ENCODE measurements around the gene CD72. TPM values are rescaled to one million over a fixed set of nuclear protein-coding genes. Genes with fewer than 3 reads are reported as not detected.

Gene CD72
- total RNA-seq, 1 donor from 2014 or later, result 1.7 TPM

DNA sequence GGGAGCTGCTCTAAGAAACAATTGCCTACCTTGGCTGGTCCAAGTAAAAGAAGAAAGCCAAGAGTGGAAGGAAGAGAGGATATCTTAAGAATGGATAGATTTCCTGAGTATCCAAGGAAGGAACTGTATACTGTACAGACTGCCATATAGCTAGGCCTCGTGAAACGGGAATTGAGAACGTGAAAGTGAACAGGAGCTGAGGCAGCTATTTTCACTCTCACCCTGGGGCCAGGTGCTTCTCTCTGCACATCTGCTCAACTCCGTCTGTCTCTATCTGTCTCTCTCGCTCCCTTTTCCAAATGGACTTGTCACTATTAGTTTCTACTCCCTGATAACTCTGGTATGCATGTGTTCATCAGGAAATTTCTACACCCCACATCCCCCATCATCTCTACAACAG, 49.0 kb downstream of the CD72 start:
- Histone ChIP-seq H3K4me3 (ENCODE audit: low read depth, low read length) (no peak overlapping the region), H3K27me3 (ENCODE audit: control insufficient read depth, insufficient read depth, low read length) (no peaks in the 10 kb centered on the region), H3K36me3 (ENCODE audit: control insufficient read depth, insufficient read depth, low read length) (no peaks in the 10 kb centered on the region)
- no peak for DNase-seq (ENCODE audit: low read depth)
- TF ChIP-seq, protein P1, sequence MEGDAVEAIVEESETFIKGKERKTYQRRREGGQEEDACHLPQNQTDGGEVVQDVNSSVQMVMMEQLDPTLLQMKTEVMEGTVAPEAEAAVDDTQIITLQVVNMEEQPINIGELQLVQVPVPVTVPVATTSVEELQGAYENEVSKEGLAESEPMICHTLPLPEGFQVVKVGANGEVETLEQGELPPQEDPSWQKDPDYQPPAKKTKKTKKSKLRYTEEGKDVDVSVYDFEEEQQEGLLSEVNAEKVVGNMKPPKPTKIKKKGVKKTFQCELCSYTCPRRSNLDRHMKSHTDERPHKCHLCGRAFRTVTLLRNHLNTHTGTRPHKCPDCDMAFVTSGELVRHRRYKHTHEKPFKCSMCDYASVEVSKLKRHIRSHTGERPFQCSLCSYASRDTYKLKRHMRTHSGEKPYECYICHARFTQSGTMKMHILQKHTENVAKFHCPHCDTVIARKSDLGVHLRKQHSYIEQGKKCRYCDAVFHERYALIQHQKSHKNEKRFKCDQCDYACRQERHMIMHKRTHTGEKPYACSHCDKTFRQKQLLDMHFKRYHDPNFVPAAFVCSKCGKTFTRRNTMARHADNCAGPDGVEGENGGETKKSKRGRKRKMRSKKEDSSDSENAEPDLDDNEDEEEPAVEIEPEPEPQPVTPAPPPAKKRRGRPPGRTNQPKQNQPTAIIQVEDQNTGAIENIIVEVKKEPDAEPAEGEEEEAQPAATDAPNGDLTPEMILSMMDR (IDR thresholded peaks at IDR 0.05; ENCODE audit: insufficient read depth, low read length, poor library complexity, severe bottlenecking), result no peak

DNA sequence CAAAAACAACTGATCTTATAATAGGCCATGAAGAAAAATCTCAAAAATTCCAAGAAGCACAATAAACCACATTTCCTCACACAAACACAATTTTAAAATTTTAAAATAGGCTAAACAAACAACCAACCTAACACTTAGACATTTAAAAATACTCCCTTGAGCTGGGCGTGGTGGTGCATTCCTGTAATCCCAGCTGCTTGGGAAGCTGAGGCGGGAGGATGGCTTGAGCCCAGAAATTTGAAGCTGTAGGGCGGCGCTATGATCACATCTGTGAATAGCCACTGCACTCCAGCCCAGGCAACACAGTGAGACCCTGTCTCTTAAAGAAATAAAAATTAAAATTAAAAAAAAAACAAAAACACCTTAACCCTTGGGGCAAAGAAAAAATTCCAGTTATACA, 50.0 kb downstream of the CD72 start:
- no peaks in the 10 kb centered on the region for H3K27me3 ChIP-seq (ENCODE audit: control insufficient read depth, insufficient read depth, low read length)
- TF ChIP-seq, protein P1 (IDR thresholded peaks at IDR 0.05; ENCODE audit: insufficient read depth, low read length, poor library complexity, severe bottlenecking), result no peak
- H3K36me3 ChIP-seq (ENCODE audit: control insufficient read depth, insufficient read depth, low read length), result no peaks in the 10 kb centered on the region

GRCh38 chr9:35566417-35566816, 51.8 kb downstream of the CD72 start:
- DNase-seq (ENCODE audit: low read depth), result no peak
- H3K4me3 ChIP-seq (ENCODE audit: low read depth, low read length), result no peak overlapping the region
- TF ChIP-seq, protein P1 (IDR thresholded peaks at IDR 0.05; ENCODE audit: insufficient read depth, low read length, poor library complexity, severe bottlenecking), result no peak
- H3K27me3 ChIP-seq (ENCODE audit: control insufficient read depth, insufficient read depth, low read length), result no peaks in the 10 kb centered on the region
- peaks cover 1% of the 10 kb centered on the region for H3K36me3 ChIP-seq (ENCODE audit: control insufficient read depth, insufficient read depth, low read length)

More for the DNA sequence above, 50.0 kb downstream of the CD72 start:
- DNase-seq (ENCODE audit: low read depth), result no peak
- H3K4me3 ChIP-seq (ENCODE audit: low read depth, low read length), result no peak overlapping the region

DNA sequence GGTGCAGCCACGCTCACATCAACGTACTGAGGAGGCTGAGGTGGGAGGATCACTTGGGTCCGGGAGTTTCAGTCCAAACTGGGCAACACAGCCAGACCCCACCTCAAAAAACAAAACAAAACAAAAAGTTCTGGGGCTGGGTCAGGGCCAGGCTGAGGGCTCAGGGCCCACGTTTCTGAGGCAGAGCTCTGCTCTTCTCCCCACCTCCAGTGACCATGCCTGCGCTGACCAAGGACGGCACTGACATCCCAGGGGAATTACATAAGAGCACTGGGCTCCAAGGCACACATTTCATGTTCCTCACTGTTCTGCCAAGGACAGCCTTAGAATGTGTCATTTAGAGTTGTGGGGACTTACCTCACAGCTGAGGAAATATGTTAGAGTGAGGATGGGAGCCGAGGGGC, 53.6 kb downstream of the CD72 start:
- TF ChIP-seq, protein P1 (IDR thresholded peaks at IDR 0.05; ENCODE audit: insufficient read depth, low read length, poor library complexity, severe bottlenecking), result no peak
- Histone ChIP-seq H3K36me3 (ENCODE audit: control insufficient read depth, insufficient read depth, low read length) (peaks cover 1% of the 10 kb centered on the region), H3K27me3 (ENCODE audit: control insufficient read depth, insufficient read depth, low read length) (no peaks in the 10 kb centered on the region), H3K4me3 (ENCODE audit: low read depth, low read length) (no peak overlapping the region)
- no peak for DNase-seq (ENCODE audit: low read depth)

DNA sequence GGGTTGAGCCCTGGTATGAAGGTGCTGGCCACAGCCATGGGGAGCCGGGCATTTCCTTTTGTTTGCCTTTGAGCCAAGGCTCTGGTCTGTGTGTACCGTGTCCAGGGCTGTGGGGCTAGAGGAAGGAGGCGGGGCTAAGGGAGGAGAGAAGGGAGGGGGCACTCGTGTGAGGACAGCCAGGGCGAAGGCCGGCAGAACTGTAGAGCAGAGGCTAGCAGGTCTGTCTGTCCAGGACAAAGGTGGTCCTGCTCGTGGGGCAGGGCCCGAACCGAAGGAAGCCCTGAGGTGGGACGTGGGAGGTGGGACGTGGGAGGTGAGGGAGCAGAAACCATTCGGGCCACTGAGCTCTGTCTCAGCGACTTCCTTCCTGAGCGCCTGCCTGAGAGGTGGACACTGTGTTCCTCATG, 54.4 kb downstream of the CD72 start:
- TF ChIP-seq, protein P1 (IDR thresholded peaks at IDR 0.05; ENCODE audit: insufficient read depth, low read length, poor library complexity, severe bottlenecking), result no peak
- peaks cover 1% of the 10 kb centered on the region for H3K36me3 ChIP-seq (ENCODE audit: control insufficient read depth, insufficient read depth, low read length)
- H3K27me3 ChIP-seq (ENCODE audit: control insufficient read depth, insufficient read depth, low read length), result no peaks in the 10 kb centered on the region
- no peak for DNase-seq (ENCODE audit: low read depth)
- no peak overlapping the region for H3K4me3 ChIP-seq (ENCODE audit: low read depth, low read length)

All from kidney epithelial cell (primary cell).